Inflammatory macrophage (primary cell): ENCODE data around the gene NFKBIZ.

Experiments used
- DNase-seq, 2 donors: peaks; one replicate each; pipeline ENCODE4 v3.0.0-alpha.2; 2020 to 2022

NFKBIZ gene

DNA sequence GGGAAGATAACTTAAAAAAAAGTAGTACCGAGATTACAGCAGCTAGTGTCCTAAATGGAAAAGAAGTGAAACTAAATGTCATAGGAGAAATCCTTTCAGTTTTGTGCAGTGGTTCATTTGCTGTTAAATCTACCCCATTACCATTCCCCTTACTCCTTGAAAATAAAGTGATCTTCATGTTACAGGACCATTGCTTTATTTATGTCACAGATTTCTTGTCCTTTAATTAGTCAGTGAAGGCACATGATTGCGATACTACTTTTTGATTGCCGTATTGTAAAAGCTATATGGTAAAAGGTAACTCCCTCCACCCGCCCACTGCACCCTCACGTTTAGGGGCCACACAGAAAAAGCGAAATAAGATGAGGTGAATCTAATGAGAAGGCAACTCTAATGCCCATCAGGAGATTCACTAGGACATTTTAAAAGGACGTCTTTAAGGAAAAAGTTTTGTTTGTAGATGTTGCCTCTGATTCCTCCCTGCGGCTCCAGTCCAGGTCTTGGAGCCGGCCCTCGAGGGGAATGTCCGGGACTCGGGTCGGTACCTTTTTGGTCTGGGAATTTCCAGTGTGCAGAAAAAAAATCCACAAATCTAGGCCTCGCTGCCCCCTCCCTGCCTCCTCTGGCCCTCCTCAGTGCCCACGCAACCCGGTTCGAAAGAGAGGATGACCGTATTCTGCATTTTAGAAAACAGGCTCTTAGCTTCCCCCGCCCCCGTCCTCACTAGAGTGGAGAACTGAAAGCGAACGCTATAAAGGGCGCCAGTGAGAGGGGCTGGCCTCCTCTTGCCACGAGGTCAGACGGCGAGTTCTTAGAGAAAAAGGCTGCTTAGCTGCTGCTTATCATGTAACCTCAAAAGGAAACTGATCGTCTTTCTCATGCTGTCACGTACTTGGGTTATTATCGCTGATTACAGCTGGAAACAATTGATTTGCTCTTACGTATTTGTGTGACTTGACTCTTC is 21.8 kb upstream of the NFKBIZ start:
- peak; percentile 90 to 95 for DNase-seq

DNA sequence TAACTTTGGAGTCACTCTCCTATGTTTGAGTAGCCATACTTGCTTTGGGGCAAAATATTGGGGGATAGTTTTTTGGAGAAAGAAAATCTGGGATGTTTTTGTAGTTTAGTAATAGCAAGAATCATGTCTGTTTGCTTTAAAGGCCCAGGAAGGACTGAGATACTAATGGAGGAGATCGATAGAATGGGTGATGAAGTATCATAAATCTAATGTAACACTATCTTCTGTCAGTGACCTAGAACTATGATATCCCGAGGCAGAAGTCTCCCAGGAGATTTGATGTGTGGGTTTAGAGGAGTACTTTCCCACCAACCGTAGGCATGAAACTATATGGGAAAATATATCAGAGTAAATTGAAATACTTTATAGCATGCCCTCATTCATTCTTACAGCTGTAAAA is 21.0 kb upstream of the NFKBIZ start:
- no peak for DNase-seq

DNA sequence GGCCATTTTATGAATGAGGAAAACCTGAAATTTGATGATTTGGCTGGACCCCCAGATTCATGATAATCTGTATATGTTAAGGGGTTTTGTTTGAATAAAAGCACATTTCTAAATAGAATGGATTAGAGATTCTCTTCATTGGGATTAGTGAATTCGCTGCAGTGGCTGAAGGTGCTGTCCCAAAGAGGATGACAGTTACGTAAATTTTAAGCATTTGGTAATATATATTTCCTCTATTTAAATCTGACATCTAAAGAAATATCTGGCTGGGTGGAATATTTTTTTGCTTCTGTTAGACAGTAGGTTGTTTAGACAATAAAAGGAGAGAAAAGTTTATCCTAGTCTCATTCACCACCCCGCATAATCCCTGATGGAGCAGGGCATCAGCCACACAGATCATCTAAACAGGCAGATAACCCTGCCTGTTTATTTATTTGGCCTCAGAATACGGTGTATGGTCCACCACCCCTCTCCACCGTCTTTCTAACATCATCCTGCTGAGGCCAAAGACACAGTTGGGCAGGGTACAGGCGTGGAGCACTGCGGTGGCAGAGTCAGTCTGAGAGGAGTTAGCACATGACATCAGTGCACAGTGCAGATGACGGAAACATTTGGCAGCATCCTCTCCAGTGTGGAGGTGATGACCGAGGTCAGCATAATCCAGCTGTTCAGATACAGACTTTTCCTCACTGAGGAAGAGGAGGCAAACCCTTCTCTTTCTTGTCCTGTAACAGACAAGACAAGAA is 20.4 kb upstream of the NFKBIZ start:
- DNase-seq, result peak; percentile 27 to 59

DNA sequence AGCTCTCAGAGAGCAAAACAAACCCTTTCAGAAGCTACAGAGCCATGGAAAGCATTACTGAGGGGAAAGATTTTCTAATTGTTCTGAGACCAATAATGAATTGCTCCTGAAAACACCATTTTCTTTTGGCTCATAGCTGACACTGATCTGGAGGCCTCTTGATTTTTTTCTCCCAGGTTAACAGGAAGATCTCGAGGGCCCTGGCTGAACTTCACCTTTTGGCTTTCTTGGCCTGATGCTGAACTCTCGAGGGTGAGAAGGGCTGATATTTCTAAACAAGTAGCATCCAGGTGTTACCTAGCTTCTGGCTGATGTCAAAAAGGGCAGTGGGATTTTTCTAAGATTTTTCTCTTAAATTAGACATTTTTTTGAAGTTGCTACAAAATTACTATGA is 19.9 kb upstream of the NFKBIZ start:
- no peak for DNase-seq

DNA sequence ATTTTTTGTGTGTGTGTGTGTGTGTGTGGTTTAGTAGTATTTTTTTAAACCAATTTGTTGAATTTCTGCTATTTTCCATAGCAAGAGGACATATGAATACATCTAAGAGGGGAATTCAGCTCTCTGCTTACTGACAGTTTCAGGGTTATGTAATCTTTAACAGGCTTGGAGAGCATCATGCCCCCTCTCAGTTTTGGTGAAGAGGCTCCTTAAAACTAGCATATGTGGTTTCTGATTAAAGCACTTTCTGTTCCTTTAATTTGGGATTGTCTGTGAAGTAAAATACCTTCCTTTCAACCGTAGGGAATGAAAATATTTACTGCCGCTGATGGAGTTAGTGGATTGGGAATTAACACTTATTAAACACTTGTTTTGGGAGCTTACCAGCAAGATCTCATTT is 19.4 kb upstream of the NFKBIZ start:
- DNase-seq, result no peak

DNA sequence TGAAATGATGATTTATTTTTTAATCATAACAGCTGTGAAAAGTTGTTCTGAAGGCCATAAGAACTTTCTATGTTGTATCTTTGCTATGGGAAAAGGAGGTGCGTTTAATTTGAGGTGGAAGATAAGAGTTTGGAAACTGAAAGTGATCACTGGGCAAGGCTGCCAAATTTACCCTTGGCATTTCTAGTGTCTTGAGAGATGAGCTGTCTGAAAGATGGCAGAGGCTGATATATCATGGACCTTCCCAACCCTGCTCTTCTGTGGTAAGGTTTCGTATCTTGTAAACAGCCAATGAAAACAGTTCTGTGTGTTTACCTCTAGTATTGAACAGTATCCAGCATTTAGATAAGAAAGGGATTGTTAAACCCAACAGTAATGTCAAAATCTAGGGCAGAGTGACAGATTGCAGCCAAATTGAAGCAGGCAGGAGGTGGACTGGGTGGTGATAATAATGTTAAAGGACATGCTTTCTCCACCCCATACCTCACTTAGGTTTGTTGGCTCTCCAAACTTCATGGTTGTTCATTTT is 15.8 kb upstream of the NFKBIZ start:
- DNase-seq, result no peak

DNA sequence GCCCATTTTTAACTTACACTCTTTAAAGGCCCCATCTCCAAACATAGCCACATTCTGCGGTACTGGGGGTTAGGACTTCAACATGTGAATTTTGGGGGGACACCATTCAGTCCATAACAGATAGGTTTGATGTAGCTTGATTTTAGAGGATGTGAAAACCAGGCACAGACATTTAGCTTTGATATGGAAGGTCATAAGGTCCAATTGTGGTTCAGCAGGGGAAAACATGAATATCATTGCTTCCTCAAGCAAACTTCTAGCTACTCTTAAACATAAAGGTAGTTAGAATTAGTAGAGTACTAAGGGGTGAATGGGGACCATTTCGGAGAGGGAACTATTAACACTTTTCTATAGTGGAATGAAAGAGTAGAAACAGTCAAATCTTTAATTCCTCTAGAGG is 13.6 kb upstream of the NFKBIZ start:
- DNase-seq, result no peak

DNA sequence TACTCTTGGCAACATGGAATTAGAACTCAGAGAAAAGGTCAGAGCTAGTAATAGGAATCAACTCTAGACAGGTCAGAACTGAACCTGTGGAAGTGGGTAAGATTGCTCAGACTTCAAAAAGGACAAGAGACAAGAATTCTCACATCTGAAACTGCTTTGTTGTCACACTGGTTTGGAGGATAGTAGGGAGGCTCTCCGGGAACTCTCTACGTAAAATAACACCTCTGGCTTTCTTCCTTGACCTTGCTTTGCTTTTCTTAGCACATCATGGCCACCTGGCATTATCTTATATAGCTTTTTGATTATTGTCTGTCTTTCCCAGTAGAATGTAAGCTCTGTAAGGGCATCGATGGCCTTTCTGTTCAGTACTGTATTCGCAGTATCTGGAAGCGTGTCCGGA is 13.2 kb upstream of the NFKBIZ start:
- DNase-seq, result no peak

DNA sequence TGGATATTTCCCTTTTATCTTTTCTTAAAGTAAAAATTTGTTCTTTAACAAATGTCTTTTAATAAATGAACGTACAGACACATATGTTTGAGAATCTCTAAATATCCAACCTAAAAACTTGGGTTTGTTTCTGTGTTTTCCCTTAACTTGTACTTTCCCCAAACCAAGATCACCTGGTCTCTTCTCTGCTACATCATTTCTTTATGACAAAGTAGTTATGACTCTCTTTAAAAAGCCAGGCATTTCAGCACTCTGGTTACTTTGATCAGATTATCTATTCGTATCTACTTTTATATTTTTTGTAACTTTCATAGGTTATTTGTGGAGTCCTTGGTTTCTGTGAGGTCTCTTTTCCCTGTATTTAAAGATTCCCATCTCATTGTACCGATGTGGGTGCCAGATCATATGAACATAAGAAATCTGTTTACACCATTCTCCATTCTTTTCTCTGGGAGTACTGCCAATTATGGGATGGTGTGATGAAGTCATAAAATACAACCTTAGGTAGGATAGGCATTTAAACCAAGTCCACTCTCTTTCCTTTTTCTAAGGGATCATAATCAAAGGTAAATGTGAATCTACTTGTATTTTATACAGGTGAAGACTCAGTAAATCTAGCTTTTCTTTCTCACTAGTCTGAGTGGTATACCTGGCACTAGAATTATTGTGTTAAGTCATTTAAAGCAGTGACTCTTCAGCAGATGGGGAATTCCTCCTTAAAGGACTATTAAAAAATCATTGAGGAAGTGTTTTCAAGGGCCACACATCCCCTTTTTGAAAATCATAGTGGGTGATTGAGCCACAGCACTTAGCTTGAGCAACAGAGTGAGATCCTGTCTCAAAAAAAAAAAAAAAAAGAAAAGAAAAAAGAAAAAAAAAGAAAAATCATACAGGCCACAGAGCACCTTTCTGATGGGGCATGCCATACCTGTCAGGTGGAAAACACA is 12.4 kb upstream of the NFKBIZ start:
- DNase-seq, result peak; percentile 78 to 87

DNA sequence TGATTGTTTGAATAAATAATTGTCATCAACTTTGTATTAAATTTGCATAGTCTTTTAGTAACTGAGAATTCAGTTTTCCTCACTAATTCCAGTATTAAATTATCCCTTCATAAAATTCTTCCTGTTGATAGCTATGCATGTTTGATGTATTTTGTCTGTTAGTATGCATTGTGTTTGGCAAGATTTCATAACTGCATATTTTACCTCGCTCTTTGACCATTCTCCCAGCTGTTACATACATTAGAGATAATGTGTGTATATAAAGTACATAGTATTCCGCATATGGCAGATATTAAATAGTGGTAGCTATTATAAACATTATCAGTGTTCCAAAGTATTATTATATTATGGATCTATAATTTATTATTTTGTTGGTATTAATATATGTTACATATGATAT is 10.6 kb upstream of the NFKBIZ start:
- no peak for DNase-seq

DNA sequence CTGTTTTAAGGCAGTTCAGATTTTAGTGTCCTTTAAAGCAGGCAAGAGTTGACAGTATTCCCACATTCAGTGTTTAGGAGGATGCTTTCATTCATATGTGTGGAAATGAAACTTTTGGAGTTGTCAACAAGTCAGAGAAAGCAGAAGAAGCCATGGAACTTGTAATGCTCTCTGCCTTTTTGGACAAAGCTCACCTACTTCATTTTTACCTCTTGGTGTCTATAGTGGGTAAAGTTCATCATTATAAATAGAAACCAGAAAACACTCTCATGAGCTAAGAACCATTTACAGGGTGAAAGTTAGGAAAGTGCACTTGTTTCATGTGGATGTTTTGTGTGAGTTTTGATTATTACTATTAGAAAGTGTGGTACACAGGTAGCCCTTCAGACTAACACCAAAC is 9.2 kb upstream of the NFKBIZ start:
- no peak for DNase-seq

DNA sequence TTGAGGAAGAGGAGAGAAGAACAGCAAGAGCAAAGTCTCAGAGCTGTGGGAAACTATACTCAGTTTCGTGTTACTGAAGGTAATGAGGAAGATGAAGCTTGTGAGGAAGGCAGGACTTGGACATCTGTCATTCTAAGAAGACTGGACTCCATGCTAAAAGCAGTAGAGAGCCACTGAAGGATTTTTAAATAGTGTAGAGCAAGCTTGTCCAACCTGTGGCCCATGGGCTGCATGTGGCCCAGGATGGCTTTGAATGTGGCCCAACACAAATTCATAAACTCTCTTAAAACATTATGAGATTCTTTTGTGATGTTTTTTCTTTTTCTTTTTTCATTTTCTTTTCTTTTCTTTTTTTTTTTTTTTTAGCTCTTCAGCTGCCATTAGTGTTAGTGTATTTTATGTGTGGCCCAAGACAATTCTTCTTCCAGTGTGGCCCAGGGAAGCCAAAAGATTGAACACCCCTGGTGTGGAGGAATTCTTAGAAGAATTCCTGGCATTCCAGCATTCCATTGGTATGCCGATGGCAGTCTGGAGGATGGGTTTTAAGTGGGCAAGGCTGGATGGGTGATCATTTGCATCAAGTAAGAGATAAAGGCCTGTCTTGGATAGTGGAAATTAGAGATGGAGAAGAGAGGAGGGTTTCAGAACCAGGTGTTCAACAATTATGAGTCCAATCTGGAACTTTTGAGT is 6.9 kb upstream of the NFKBIZ start:
- DNase-seq, result no peak

DNA sequence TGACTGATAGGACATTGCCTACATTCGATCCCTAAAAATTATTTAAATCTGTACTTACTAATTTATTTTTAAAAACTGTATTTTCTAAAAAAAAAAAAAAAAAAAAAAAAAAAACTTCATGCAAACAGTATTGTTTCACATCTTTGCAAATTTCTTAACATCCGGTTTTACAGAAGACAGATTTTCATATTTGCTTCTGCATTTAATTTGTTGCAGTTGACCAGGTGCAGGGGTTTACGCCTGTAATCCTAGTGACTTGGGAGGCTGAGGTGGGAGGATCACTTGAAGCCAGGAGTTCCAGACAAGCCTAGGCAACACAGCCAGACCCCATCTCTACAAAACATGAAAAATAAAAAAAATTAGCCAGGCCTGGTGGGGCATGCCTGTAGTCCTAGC is 6.4 kb upstream of the NFKBIZ start:
- DNase-seq, result no peak

DNA sequence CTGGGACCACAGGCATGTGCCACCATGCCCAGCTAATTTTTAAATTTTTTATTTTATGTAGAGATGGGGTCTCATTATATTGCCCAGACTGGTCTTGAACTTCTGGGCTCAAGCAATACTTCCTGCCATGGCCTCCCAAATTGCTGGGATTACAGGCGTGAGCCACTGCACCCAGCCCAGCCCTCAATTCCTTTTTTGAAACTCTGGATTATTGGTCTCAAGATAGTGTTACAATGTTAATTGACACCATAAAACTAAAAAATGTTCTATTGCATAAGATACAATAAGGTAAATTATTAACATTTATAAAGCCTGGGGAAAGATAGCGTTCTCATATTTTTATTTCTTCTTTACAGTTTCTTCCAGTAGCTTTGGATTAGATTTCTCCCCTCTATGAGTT is 3.9 kb upstream of the NFKBIZ start:
- no peak for DNase-seq

DNA sequence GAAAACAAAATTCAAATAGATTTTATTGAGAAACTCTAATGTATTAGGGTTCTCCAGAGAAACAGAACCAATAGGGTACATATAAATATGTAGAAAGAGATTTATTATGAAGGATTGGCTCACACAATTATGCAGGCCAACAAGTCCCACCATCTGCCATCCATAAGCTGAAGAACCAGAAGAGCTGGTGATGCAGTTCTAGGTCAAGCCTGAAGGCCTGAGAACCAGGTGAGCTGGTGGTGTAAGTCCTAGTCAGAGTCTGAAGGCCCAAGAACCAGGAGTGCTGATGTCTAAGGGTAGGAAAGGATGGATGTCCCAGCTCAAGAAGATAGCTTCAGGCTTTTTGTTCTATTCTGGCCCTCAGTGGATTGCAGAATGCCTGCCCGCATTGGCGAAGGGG is 2.6 kb upstream of the NFKBIZ start:
- DNase-seq, result no peak

DNA sequence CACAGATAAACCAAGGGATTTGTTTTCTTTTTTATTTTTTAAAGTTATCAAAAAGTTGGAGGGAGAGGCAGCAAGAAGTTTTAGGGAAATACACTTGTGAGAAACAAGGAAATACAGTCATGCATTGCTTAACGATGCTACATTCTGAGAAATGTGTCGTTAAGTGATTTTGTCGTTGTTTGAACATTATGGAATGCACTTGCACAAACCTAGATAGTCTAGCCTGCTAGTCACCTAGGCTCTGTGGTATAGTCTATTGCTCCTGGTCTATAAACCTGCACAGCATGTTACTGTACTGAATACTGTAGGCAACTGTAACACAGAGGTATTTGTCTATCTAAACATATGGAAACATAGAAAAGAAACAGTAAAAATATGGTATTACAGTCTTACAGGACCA is 2.0 kb upstream of the NFKBIZ start:
- DNase-seq, result peak; percentile 72 to 88

DNA sequence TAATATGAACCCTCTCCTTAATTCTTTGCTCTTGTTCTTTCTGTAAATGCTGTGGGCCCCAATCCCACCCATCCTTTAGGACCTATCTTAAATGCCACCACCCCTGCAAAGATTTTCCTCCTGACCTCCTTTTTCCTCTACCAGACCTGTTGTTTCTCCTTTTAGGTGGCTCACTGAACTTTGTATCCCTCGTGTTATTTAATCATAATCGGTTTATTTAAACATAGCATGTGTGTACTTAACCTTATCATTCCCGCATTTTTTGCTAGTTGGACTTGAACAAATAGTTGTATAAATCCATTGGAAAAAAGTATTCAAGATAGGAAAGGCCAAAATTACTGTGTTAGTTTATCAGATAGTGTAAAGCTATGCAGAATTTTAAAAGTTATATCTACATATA is 988 bp upstream of the NFKBIZ start:
- no peak for DNase-seq

DNA sequence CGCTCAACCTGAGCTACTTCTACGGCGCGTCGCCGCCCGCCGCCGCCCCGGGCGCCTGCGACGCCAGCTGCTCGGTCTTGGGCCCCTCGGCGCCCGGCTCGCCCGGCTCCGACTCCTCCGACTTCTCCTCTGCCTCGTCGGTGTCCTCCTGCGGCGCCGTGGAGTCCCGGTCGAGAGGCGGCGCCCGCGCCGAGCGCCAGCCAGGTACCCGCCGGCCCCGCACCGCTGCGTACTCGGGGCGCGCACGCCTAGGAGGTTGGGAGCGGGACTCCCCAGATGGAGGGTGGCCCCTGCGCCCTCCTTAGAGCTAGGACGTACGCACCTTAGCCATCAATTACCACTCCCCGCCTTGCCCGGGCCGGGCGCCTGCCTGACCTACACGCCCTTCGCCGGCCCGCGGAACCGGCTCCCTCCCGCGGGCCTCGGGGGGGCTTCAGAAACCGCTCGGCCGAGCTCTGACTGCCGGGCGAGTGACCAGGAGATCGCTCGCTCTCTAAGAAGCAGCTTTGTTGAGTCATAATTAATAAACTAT is 466 bp downstream of the NFKBIZ start:
- DNase-seq, result peak in 1 of 2 donors; percentile 43

DNA sequence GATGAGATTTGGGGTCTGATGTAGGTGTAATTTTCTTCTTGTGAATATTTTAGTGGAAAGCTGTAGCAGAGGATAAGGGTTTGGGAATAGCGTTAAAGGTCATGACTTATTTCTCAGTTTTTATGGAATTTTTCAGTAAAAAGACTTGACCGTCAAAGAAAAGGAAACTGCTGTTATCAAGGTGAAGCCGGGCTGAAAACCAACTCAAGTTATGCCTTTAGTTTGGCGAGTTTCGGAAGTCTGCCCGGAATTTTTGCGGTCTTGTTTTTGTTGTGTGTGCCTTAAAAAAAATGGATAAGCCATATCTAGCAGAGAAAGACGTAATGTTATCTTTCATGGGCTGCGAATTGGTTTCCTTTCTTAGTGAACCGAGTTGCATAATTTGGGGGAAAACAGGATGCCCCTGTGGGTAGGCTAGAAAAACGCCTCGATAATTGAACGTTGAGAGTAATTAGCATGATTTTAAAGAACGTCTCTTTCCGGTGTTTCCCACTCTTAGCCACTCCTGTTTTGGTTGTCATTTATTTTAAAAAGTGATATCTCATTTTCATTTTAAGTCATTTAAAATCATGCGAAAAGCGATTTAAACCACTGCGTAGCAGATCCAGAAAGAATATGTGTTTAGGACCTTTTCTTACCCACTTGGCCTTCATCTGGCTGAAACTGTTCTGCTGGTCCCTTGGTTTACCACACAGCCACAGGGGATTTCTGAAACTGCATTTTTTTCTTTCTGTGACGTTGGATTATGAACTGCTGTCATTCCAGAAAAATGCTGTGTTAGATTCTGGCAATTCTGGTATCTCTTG is 1.1 kb downstream of the NFKBIZ start:
- DNase-seq, result peak; percentile 39 to 54

DNA sequence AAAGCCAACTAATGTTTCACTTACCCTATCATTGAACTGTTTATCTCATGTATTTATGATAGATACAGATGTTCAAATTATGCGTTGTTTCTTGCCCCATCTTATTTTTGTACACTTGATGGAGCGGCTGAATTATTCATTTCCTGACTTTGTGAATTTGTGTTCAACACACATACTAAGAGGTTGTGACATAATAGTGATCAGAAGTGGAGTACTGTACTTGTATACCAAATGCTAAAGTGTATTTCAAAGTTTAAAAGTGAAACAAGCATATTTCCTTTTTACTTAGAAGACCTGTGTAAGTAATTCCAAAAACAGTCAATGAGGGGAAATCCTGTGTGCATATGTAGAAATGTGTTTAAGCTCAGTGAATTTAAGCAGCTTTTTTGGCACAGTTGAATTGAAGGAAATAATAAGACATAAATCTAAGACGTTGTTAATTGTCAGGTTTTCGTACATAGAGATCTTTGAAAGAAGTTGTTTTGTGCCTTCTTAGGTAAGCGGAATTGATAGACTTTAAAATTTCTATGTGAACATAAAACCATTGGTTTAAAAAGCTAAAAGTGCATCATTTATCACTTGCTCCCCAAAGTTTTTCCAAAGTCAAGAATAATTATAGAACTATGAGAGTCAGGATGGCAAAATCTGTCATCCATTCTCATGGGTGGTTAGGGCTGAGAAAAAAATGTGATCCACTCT is 1.9 kb downstream of the NFKBIZ start:
- DNase-seq, result no peak
